ENCODE measurements around the gene MRFAP1L1. TPM values are rescaled to one million over a fixed set of nuclear protein-coding genes. Genes with fewer than 3 reads are reported as not detected.

Gene MRFAP1L1
- total RNA-seq, 1 donor from 2014 or later = 57.9 TPM

DNA sequence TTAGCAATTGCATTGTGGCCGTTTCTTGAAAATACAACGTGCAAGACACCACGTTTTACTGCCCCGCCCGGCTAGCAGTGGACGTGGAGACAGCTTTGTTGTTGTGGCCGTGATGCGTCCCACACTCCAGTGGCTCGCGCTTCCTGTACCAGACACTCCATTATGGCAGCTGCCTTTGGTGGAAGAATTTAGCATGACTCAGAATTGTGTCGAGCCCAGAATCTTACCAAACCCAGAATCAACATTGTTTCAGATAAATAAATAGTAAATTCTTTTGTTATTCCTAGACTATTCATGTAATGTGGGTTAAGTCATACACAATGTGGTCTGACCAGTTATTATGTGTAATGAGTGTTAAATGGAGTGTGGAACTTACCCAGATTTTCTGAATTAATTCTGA is 41.3 kb downstream of the MRFAP1L1 start:
- peaks cover 5% of the 10 kb centered on the region for H3K27me3 ChIP-seq (ENCODE audit: control insufficient read depth, insufficient read depth, low read length)
- DNase-seq (ENCODE audit: low read depth) = peak; percentile 94
- FAIRE-seq = no peak
- no peak overlapping the region for H3K4me3 ChIP-seq (ENCODE audit: low read depth, low read length)
- TF ChIP-seq, protein P1, sequence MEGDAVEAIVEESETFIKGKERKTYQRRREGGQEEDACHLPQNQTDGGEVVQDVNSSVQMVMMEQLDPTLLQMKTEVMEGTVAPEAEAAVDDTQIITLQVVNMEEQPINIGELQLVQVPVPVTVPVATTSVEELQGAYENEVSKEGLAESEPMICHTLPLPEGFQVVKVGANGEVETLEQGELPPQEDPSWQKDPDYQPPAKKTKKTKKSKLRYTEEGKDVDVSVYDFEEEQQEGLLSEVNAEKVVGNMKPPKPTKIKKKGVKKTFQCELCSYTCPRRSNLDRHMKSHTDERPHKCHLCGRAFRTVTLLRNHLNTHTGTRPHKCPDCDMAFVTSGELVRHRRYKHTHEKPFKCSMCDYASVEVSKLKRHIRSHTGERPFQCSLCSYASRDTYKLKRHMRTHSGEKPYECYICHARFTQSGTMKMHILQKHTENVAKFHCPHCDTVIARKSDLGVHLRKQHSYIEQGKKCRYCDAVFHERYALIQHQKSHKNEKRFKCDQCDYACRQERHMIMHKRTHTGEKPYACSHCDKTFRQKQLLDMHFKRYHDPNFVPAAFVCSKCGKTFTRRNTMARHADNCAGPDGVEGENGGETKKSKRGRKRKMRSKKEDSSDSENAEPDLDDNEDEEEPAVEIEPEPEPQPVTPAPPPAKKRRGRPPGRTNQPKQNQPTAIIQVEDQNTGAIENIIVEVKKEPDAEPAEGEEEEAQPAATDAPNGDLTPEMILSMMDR (IDR thresholded peaks at IDR 0.05; ENCODE audit: insufficient read depth, low read length, severe bottlenecking) = no peak
- peaks cover 1% of the 10 kb centered on the region for H3K36me3 ChIP-seq (ENCODE audit: control insufficient read depth, insufficient read depth, low read length)

DNA sequence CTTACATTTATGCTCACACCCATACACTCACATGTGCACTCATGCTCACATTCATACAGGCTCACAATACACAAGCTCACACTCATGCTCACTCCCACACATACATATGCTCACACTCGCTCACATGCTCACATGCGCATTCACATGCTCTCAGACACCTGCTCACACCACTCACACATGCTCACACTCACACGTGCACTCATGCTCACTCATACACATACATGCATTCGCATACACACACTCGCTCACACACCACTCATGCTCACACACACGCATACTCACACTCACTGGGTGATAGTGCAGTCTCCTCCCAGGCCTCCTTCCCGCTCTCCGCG is 44.4 kb downstream of the MRFAP1L1 start:
- TF ChIP-seq, protein P1 (IDR thresholded peaks at IDR 0.05; ENCODE audit: insufficient read depth, low read length, severe bottlenecking) = no peak
- FAIRE-seq = peak; percentile 87
- H3K36me3 ChIP-seq (ENCODE audit: control insufficient read depth, insufficient read depth, low read length) = no peaks in the 10 kb centered on the region
- H3K4me3 ChIP-seq (ENCODE audit: low read depth, low read length) = no peak overlapping the region
- peaks cover 6% of the 10 kb centered on the region for H3K27me3 ChIP-seq (ENCODE audit: control insufficient read depth, insufficient read depth, low read length)
- DNase-seq (ENCODE audit: low read depth) = no peak

DNA sequence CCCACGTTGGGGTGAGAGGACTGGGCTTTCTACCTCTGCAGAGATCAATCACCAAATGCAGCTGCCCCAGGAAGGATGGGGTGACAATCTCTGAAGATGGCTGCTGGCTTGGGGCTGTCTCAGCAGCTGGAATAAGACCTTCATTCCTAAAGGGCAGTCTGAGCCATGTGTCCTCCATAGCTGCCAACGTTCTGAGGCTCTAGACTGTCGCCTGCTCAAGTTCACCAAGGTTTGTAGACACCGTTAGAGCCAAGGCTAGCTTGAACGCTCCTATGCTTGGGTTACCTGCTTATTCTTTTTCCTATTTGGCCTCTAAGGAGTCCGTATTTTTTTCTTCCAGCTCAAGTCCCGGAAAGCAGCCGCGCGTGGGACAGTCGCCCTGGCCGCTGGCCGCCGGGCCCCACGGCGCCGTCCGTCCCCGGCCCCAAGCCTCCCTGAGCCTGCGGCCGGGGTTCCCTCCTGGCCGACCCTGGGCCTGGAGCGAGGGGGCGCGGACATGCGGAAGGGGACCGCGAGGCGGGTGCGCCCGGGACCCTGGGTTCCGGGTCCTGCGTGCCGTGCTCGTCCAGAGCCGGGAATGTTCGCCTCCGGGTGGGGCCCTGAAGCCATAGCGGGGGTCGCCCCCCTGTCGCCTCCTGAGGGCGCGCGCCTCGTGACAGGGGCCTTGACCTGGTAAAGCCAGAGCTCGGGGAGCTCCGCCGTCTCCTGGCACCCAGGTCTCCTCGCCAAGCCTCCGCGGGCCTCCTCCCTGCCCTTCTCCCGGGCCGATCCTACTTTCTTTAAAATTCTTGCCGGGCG is 45.9 kb downstream of the MRFAP1L1 start:
- H3K4me3 ChIP-seq (ENCODE audit: low read depth, low read length) = no peak overlapping the region
- H3K27me3 ChIP-seq (ENCODE audit: control insufficient read depth, insufficient read depth, low read length) = peaks cover 6% of the 10 kb centered on the region
- no peak for FAIRE-seq
- DNase-seq (ENCODE audit: low read depth) = no peak
- TF ChIP-seq, protein P1 (IDR thresholded peaks at IDR 0.05; ENCODE audit: insufficient read depth, low read length, severe bottlenecking) = no peak
- no peaks in the 10 kb centered on the region for H3K36me3 ChIP-seq (ENCODE audit: control insufficient read depth, insufficient read depth, low read length)

DNA sequence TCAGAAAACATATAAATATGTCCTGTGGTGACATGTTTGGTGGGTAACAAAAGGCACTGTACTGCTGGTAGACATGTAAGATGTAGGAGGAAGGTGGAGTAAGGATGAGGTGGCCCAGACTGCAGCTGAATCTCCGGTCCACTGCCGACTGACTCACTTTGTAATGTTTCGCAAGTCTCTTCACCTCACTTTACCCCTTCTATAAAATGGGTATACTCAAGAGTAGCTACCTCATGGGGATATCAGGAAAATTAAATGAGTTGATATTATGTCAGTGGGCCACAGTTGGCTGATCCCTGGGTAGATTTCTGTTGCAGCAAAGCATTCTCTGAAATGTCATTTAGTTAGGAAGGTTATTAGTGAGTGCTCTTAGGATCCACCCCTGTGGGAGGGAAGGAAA is 47.1 kb downstream of the MRFAP1L1 start:
- DNase-seq (ENCODE audit: low read depth) (no peak), FAIRE-seq (no peak)
- TF ChIP-seq, protein P1 (IDR thresholded peaks at IDR 0.05; ENCODE audit: insufficient read depth, low read length, severe bottlenecking) = no peak
- peaks cover 6% of the 10 kb centered on the region for H3K27me3 ChIP-seq (ENCODE audit: control insufficient read depth, insufficient read depth, low read length)
- H3K36me3 ChIP-seq (ENCODE audit: control insufficient read depth, insufficient read depth, low read length) = no peaks in the 10 kb centered on the region
- H3K4me3 ChIP-seq (ENCODE audit: low read depth, low read length) = no peak overlapping the region

DNA sequence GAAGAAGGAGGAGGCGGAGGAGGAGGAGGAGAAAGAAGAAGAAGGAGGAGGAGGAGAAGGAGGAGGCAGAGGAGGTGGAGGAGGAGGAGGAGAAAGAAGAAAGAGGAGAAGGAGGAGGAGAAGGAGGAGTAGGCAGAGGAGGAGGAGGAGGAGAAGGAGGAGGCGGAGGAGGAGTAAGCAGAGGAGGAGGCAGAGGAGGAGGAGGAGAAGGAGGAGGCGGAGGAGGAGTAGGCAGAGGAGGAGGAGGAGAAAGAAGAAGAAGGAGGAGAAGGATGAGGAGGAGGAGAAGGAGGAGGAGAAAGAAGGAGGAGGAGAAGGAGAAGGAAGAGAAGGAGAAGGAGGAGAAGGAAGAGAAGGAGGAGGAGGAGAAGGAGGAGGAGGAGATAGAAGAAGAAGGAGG is 49.2 kb downstream of the MRFAP1L1 start:
- Histone ChIP-seq H3K36me3 (ENCODE audit: control insufficient read depth, insufficient read depth, low read length) (no peaks in the 10 kb centered on the region), H3K4me3 (ENCODE audit: low read depth, low read length) (no peak overlapping the region), H3K27me3 (ENCODE audit: control insufficient read depth, insufficient read depth, low read length) (peaks cover 6% of the 10 kb centered on the region)
- FAIRE-seq = no peak
- no peak for DNase-seq (ENCODE audit: low read depth)
- TF ChIP-seq, protein P1 (IDR thresholded peaks at IDR 0.05; ENCODE audit: insufficient read depth, low read length, severe bottlenecking) = no peak

DNA sequence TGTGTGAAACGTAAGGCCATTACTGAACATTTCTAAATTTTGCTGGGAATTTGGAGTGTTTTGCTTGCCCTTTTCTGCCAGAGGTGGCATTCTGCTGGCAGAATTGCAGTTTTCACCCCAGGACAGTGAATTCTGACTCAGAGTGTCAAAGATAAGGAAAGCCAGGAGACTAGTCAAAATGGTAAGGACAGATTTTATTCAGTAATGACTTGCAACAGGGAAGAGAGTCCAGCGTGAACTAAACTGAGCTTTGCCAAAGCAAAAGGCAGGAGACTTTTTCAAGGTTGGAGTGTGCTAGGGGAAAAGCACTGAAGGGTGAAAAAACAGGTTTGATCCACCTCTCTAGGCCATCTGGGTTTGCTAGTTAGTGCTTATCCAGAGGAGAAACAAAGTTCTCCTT is 49.8 kb downstream of the MRFAP1L1 start:
- DNase-seq (ENCODE audit: low read depth) = no peak
- TF ChIP-seq, protein P1 (IDR thresholded peaks at IDR 0.05; ENCODE audit: insufficient read depth, low read length, severe bottlenecking) = no peak
- H3K27me3 ChIP-seq (ENCODE audit: control insufficient read depth, insufficient read depth, low read length) = peaks cover 6% of the 10 kb centered on the region
- FAIRE-seq = no peak
- no peak overlapping the region for H3K4me3 ChIP-seq (ENCODE audit: low read depth, low read length)
- no peaks in the 10 kb centered on the region for H3K36me3 ChIP-seq (ENCODE audit: control insufficient read depth, insufficient read depth, low read length)
